B cell (primary cell): ENCODE data around the gene QTRT2. TPM values are rescaled to one million over a fixed set of nuclear protein-coding genes. Genes with fewer than 3 reads are reported as not detected.

ENCODE experiments used
- ATAC-seq: fragments of 200-7000 bp; cut with Tn5 transposase; one replicate; pipeline ENCODE4 v1.10.0; 2021; ENCODE audit warnings: low read depth, mild to moderate bottlenecking, moderate number of reproducible peaks, moderate library complexity
- CTCF ChIA-PET: fragments of 350-600 bp; sonication (Branson Sonifier 250); formaldehyde crosslinking; loops from one replicate; lab custom pipeline; 2021; ENCODE audit warnings: antibody characterized with exemption, inconsistent platforms; lab: Charles Lee
- POLR2A ChIA-PET: fragments of 350-600 bp; sonication (Branson Sonifier 250); formaldehyde crosslinking; loops from one replicate; lab custom pipeline; 2021; ENCODE audit warnings: antibody characterized with exemption; lab: Charles Lee
- DNase-seq: peaks from one replicate; pipeline ENCODE4 v3.0.0; 2013
- H2AFZ ChIP-seq: 2 replicates; pipeline ENCODE4 v1.6.1; 2012; ENCODE audit warnings: mild to moderate bottlenecking, low read depth, low read length; ENCODE audit not compliant: insufficient read depth, poor library complexity, severe bottlenecking
- H3K27ac ChIP-seq, 2 donors: 1 replicate in 1 of 2; 2 replicates in 1 of 2; pipeline ENCODE4 v1.5.1; 2012 to 2013; ENCODE audit warnings: low read length in 2 of 2, mild to moderate bottlenecking in 2 of 2, moderate library complexity in 1 of 2
- H3K27me3 ChIP-seq, 4 experiments: fragments of 200-600 bp in 1 of 4; sonication (generic) in 1 of 4; replicated peaks in 1 of 4; 1 replicate in 2 of 4; 2 replicates in 2 of 4; pipeline versions ENCODE4 v1.6.1 to v1.7.0; 2013 to 2016; ENCODE audit warnings: low read length in 3 of 4, mild to moderate bottlenecking in 2 of 4, mixed read lengths in 1 of 4, moderate library complexity in 1 of 4; ENCODE audit not compliant: insufficient read depth in 4 of 4, control insufficient read depth in 3 of 4; ENCODE audit errors: control extremely low read depth in 1 of 4
- H3K36me3 ChIP-seq, 2 experiments: replicated peaks in 1 of 2; 1 replicate in 1 of 2; 2 replicates in 1 of 2; pipeline versions ENCODE4 v1.6.1 to v1.7.1; 2013; ENCODE audit warnings: low read length in 1 of 2; ENCODE audit not compliant: insufficient read depth in 2 of 2, control insufficient read depth in 1 of 2; ENCODE audit errors: control extremely low read depth in 1 of 2, extremely low read depth in 1 of 2
- H3K4me1 ChIP-seq, 2 donors: fragments of 200-600 bp in 1 of 2; sonication (generic) in 1 of 2; 1 replicate in 1 of 2; 2 replicates in 1 of 2; pipeline versions ENCODE4 v1.5.1 to v1.6.1; 2013 to 2017; ENCODE audit warnings: low read length in 2 of 2; ENCODE audit not compliant: control insufficient read depth in 2 of 2, insufficient read depth in 2 of 2
- H3K4me2 ChIP-seq: replicated peaks from 2 replicates; pipeline ENCODE3; 2012; ENCODE audit warnings: mild to moderate bottlenecking, low read depth, low read length; ENCODE audit not compliant: poor library complexity, severe bottlenecking
- H3K4me3 ChIP-seq, 5 experiments: fragments of 200-600 bp in 1 of 5; sonication (generic) in 1 of 5; 1 replicate in 3 of 5; 2 replicates in 2 of 5; pipeline versions ENCODE4 v1.5.1 to v1.7.0; 2011 to 2016; ENCODE audit warnings: low read length in 4 of 5, mild to moderate bottlenecking in 4 of 5, low read depth in 2 of 5, control low read depth in 1 of 5, moderate library complexity in 1 of 5; ENCODE audit not compliant: insufficient read depth in 1 of 5; ENCODE audit errors: control extremely low read depth in 1 of 5, extremely low read depth in 1 of 5
- H3K79me2 ChIP-seq: fragments of 200-600 bp; sonication (generic); one replicate; pipeline ENCODE4 v1.6.0; 2016; ENCODE audit warnings: low read length; ENCODE audit not compliant: control insufficient read depth, insufficient read depth
- H3K9ac ChIP-seq: fragments of 200-600 bp; sonication (generic); 2 replicates; pipeline ENCODE4 v1.6.1; 2017; ENCODE audit warnings: mild to moderate bottlenecking, low read length, moderate library complexity
- H3K9me3 ChIP-seq, 3 donors: one replicate each; pipeline versions ENCODE4 v1.6.1 to v1.7.1; 2013; ENCODE audit warnings: low read length in 2 of 3; ENCODE audit not compliant: control insufficient read depth in 2 of 3, insufficient read depth in 1 of 3; ENCODE audit errors: control extremely low read depth in 1 of 3
- H4K20me1 ChIP-seq: 2 replicates; pipeline ENCODE4 v1.6.0; 2012; ENCODE audit warnings: mild to moderate bottlenecking, low read length; ENCODE audit not compliant: insufficient read depth, control insufficient read depth, poor library complexity, severe bottlenecking
- H3K27ac Mint-ChIP-seq: one replicate; pipeline ENCODE4 v1.8.0; 2021; ENCODE audit warnings: mixed read lengths
- H3K27me3 Mint-ChIP-seq: one replicate; pipeline ENCODE4 v1.8.0; 2021; ENCODE audit warnings: mixed read lengths
- H3K4me1 Mint-ChIP-seq: one replicate; pipeline ENCODE4 v1.8.0; 2021; ENCODE audit warnings: mixed read lengths
- H3K4me3 Mint-ChIP-seq: one replicate; pipeline ENCODE4 v1.8.0; 2021; ENCODE audit warnings: mixed read lengths
- H3K9me3 Mint-ChIP-seq: one replicate; pipeline ENCODE4 v1.8.0; 2022; ENCODE audit warnings: mixed read lengths; ENCODE audit not compliant: insufficient read depth
- EZH2 ChIP-seq: IDR thresholded peaks from 2 replicates; pipeline ENCODE4 v1.6.1; 2012; ENCODE audit warnings: borderline replicate concordance, low read depth, mild to moderate bottlenecking, moderate library complexity, low read length; ENCODE audit not compliant: insufficient read depth, poor library complexity, severe bottlenecking
- WGBS: methylation state at CpG from one replicate; pipeline ENCODE4 v1.1.5; 2013; ENCODE audit warnings: missing lambda C conversion rate; ENCODE audit not compliant: insufficient coverage; 5-methylcytosine and 5-hydroxymethylcytosine counted together
- intact Hi-C: fragments of 100-400 bp; cut with micrococcal nuclease; formaldehyde crosslinking; loops from one replicate; pipeline ENCODE4 v1.10.0; 2022
- polyA plus RNA-seq: library from polyadenylated mRNA; depleted of rRNA; stranded (reverse); fragments of >200 nt; gene quantifications from 2 replicates; pipeline ENCODE4 v1.2.3, GENCODE V29; 2012
- total RNA-seq, 2 donors: library from RNA; stranded (reverse); fragments of 120-200 nt in 1 of 2; gene quantifications; 1 replicate in 1 of 2; 2 replicates in 1 of 2; pipeline versions ENCODE4 v1.2.3 to v1.2.4, GENCODE V29; 2013 to 2022
- TF ChIP-seq, protein P1 (sequence below): fragments of 200-600 bp; IDR thresholded peaks from one replicate; pipeline ENCODE4 v1.8.0; 2022; ENCODE audit warnings: antibody characterized with exemption, mild to moderate bottlenecking

QTRT2 gene
- total and polyA plus RNA-seq, 2 donors (not counting 1 experiment from before 2014, with no cell fraction given): 15.8 to 59.5 TPM

DNA sequence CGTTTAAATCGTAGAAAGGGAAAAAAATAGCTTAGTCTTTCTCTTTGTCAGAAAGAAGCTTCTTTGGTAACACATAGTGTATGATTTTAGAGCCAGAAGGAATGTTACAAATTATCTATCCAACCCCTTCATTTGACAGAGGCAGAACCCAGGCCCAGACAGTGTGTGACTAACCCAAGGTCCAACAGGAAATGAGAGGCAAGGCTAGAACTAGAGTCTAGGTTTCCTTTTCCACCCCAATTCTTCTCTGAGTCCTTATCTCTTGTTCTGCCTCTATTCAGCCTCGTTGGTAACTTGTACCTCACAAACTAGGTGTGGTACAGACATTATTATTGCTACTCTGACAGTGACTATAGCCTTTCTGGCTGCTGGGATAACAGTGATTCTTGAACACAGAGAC, 39.3 kb downstream of the QTRT2 start:
- Histone ChIP-seq H3K4me2 (no peak overlapping the region), H3K9me3 (peaks cover 0 to 1% (median 0%) of the 10 kb centered on the region in 3 donors), H2AFZ (no peak overlapping the region), H4K20me1 (no peaks in the 10 kb centered on the region), H3K27me3 (no peaks in the 10 kb centered on the region), H3K4me3 (no peak overlapping the region), H3K4me1 (no peaks in the 10 kb centered on the region), H3K9ac (no peak overlapping the region), H3K79me2 (no peaks in the 10 kb centered on the region), H3K36me3 (no peaks in the 10 kb centered on the region), H3K27ac (no peak overlapping the region)
- Mint-ChIP-seq H3K27ac (no peak overlapping the region), H3K9me3 (peaks cover 2% of the 10 kb centered on the region), H3K27me3 (peaks cover 7% of the 10 kb centered on the region), H3K4me3 (no peak overlapping the region), H3K4me1 (no peaks in the 10 kb centered on the region)
- WGBS: no CpG with 5 or more reads among the region's 3 CpGs
- DNase-seq (no peak), ATAC-seq (no peak)
- CTCF ChIA-PET: no interaction called here
- intact Hi-C loops: no loop called here
- POLR2A ChIA-PET: no interaction called here
- TF ChIP-seq, protein P1, sequence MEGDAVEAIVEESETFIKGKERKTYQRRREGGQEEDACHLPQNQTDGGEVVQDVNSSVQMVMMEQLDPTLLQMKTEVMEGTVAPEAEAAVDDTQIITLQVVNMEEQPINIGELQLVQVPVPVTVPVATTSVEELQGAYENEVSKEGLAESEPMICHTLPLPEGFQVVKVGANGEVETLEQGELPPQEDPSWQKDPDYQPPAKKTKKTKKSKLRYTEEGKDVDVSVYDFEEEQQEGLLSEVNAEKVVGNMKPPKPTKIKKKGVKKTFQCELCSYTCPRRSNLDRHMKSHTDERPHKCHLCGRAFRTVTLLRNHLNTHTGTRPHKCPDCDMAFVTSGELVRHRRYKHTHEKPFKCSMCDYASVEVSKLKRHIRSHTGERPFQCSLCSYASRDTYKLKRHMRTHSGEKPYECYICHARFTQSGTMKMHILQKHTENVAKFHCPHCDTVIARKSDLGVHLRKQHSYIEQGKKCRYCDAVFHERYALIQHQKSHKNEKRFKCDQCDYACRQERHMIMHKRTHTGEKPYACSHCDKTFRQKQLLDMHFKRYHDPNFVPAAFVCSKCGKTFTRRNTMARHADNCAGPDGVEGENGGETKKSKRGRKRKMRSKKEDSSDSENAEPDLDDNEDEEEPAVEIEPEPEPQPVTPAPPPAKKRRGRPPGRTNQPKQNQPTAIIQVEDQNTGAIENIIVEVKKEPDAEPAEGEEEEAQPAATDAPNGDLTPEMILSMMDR: no peak
- no peak for TF ChIP-seq EZH2

DNA sequence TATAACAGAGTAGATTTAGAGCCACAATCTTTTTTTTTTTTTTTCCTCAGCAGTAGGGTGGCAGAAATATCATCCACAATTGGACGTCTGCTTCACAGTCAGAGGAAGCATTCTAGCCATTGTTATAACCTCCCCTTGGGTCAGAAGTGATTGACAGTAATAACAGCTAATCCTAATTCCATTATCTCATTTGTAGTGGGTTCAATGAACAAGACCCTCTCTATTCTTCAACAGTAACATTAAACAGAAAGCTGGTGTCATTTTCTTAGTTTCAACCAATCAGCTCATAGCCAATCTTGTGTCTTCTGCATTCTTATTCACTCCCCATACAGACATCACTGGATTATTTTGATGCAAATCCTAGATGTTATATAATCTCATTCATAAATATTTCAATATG, 44.6 kb downstream of the QTRT2 start:
- Histone ChIP-seq H3K79me2 (no peaks in the 10 kb centered on the region), H3K9me3 (no peaks in the 10 kb centered on the region), H3K4me3 (no peak overlapping the region), H3K9ac (no peak overlapping the region), H3K27ac (no peak overlapping the region), H2AFZ (no peak overlapping the region), H3K4me1 (no peaks in the 10 kb centered on the region), H3K36me3 (no peaks in the 10 kb centered on the region), H3K27me3 (no peaks in the 10 kb centered on the region), H3K4me2 (no peak overlapping the region), H4K20me1 (no peaks in the 10 kb centered on the region)
- H3K27ac Mint-ChIP-seq: no peak overlapping the region
- ChIA-PET CTCF (interaction anchor here (1.5 kb wide), 1 partner anchor 365 kb away, joined by 5 read pairs; no protein-coding TSS in a partner anchor), POLR2A (no interaction called here)
- WGBS: no CpG with 5 or more reads among the region's 1 CpG
- TF ChIP-seq EZH2: no peak
- TF ChIP-seq, protein P1: no peak
- intact Hi-C loops: no loop called here
- H3K27me3 Mint-ChIP-seq: peaks cover 9% of the 10 kb centered on the region
- H3K4me3 Mint-ChIP-seq: no peak overlapping the region
- DNase-seq (no peak), ATAC-seq (no peak)
- H3K4me1 Mint-ChIP-seq: no peaks in the 10 kb centered on the region
- no peaks in the 10 kb centered on the region for H3K9me3 Mint-ChIP-seq
